HG02870 (cell line): ENCODE measurements around the gene CLN3.
"Not testable (repeated sequence)": the region's sequence is repeated elsewhere in the genome, so short reads cannot be mapped to it uniquely, and the experiment has no call there.

Experiments
- ATAC-seq: cut with Tn5 transposase; IDR thresholded peaks from one replicate; pipeline ENCODE4 v1.9.1; 2021; ENCODE audit warnings: mild to moderate bottlenecking, moderate library complexity; ENCODE audit not compliant: unreplicated experiment

Gene CLN3

DNA sequence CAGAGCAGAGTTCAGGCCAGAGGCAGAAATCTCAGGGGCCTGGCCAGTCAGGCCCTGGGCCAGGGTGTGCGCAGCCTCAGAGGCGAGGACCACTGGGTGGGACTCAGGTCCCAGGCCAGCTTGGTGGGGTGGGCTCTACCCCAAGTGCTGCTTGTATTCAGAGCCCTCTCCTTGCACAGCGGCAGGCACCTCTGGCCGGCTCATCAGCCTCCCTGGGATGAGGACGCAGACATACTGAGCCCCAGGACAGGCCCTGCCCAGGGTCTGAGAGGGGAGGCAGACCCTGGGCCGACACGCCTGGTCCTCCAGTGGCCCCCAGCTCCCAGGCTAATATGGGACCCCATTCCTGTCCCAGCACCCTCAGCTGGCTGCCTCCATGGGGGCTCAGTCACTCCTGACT lies 22.4 kb upstream of the CLN3 start:
- no peak for ATAC-seq

DNA sequence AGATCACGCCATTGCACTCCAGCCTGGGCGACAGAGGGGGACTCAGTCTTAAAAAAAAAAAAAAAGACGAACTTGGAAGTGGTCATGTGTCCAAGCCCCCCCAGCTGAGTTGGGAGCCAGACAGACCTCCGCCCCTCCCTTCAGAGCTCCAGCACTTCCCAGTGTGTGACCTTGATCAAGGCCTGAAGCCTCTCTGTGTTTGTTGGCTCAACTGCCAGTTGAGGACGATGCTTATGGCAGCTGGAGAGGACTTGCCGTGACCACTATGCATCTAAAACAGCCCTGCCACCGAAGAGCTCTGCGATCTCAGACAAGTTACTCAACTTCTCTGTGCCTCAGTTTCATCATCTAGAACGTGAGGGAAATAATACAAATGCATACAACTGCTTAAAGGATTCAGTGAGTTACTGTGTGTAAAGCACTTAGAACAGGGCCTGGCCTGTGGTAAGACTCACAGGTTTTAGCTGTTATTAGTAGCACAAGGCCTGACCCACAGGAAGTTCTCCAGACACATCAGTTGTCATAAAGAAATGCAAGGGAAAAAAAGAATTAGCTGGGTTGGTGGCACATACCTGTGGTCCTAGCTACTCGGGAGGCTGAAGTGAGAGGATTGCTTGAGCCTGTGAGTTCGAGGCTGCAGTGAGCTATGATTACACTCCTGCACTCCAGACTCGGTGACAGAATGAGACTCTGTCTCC lies 21.8 kb upstream of the CLN3 start:
- ATAC-seq: no peak

DNA sequence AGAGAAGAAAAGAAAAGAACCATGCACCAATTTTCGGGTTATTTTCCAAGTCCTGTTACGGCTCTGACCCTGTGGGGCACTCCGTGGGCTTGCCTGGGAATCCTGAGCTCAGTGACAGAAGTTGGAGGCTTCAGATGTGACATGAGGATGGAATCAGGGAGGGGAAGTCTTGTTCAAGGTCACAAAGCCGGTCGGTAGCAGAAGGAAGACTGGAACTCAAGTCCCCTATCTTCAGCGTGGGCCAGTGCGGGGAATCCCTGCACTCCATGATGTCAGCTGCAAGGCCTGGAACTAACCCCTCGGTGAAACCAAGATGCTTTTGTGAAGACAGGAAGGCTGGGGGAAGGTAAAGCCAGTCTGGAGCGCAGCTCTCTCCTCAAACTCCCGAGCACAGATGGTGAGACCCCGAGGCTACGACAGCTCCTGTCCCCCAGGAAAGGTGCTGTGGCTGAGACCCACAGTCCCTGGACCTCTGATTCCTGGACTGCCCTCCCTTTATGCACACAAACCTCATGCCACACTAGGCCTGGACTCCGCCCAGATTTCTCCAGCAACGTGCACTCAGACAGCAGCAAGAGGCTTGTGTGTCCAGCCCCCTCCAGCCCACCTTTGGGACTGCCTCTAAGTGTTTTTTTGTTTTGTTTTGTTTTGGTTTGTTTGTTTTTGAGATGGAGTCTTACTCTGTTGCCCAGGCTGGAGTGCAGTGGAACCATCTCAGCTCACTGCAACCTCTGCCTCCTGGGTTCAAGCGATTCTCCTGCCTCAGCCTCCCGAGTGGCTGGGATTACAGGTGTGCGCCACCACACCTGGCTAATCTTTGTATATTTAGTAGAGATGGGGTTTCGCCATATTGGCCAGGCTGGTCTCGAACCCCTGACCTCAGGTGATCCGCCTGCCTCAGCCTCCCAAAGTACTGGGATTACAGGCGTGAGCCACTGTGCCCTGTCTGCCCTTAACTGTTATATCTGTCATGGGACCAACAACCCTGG lies 20.2 kb upstream of the CLN3 start:
- no peak for ATAC-seq

GRCh38 chr16:28511031-28511430 lies 19.2 kb upstream of the CLN3 start:
- no peak for ATAC-seq

- no peak for ATAC-seq
Observed at GRCh38 chr16:28505489-28506137, 13.7 kb upstream of the CLN3 start.

GRCh38 chr16:28504707-28505404 lies 13.0 kb upstream of the CLN3 start:
- no peak for ATAC-seq

GRCh38 chr16:28503470-28504259 lies 11.8 kb upstream of the CLN3 start:
- no peak for ATAC-seq

DNA sequence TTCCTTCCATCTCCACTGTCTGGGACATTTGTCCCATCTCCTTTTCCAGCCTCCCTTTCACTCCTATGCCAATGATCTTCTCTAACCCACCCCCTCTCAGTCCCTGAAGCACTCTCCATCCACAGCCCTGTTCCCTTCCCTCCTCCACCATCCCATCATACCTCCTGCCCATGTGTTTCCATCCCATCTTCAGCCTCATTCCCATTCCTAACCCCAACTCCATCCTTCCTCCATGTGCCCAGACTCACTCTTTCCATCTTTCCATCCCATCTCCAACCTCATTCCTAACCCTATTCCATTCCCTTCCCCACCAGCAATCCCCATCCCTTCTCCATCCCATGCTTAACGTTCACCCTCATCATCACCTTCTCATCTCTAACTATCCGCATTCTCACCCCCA lies 10.4 kb upstream of the CLN3 start:
- no peak for ATAC-seq

GRCh38 chr16:28501258-28502232 lies 9.7 kb upstream of the CLN3 start:
- ATAC-seq: no peak

DNA sequence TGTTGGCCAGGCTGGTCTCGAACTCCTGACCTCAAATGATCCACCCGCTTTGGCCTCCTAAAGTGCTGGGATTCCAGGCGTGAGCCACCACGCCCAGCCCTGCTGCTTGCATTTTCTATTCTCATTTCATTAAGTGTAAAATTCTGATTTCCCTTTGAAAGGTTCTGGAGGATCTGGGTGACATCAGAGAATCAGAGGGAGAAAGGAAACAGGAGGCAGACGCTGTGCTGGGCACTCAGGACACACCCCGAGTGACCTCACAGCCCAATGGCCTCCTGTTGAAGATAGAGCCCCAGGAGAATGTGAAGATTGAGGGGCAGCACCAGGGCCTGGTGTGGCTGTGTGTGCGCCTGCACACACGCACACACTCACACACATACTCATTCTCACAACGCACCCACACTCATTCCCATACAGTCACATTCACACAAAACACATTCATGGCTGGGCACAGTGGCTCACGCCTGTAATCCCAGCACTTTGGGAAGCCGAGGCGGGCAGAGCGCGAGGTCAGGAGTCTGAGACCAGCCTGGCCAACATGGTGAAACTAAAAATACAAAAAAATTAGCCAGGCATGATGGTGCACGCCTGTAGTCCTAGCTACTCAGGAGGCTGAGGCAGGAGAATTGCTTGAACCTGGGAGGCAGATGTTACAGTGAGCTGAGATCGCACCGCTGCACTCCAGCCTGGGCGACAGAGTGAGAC lies 8.8 kb upstream of the CLN3 start:
- not testable (repeated sequence) for ATAC-seq

- ATAC-seq: no peak
Observed at GRCh38 chr16:28499854-28500253, 8.0 kb upstream of the CLN3 start.

- ATAC-seq: no peak
Observed at GRCh38 chr16:28498666-28499381, 7.0 kb upstream of the CLN3 start.

- no peak for ATAC-seq
Observed at GRCh38 chr16:28497861-28498599, 6.2 kb upstream of the CLN3 start.

GRCh38 chr16:28497386-28497785 lies 5.5 kb upstream of the CLN3 start:
- ATAC-seq: no peak

DNA sequence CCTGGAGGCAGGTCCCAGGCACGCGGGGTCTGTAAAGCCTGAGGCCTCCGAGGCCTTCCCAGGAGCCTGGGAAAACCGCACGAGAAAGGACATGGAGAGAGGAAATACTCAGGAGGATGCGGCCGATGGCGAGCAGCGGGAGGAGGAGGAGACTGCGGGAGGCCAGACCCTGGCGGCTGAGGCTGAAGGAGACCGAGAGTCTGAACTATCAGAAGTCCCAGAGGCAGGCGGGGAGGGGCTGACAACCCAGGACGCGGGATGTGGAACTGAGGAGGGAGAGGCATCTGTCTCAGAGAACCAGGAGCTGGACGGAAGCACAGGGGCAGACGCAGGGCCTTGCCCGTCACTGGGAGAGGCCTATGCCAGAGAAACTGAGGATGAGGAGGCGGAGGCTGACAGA lies 5.0 kb upstream of the CLN3 start:
- ATAC-seq: no peak

GRCh38 chr16:28495795-28496749 lies 4.2 kb upstream of the CLN3 start:
- no peak for ATAC-seq
